Measurements from ENCODE around the gene HTRA2. TPM values are rescaled to one million over a fixed set of nuclear protein-coding genes. Genes with fewer than 3 reads are reported as not detected.

Gene HTRA2
- total RNA-seq, 1 donor from 2014 or later: 42.7 TPM

DNA sequence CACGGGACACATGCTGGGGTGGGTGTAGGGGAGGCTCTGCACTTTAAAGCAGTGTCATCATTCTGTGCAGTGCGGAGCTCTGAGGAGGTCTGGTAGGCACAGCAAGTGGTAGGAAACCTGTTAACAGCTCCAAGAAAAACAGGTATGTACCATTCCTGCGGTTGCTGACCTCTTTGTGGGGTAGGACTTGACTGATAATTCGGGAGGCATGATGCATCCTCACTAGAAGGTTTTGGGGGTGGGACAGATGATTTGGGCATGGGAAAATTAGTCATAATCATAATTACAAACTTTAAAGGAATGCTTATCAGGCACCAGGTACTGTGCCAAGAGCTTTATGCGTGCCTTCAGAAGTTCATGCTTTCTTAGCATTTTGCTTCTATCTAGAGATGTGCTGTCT is 34.5 kb downstream of the HTRA2 start:
- Mint-ChIP-seq H3K27ac (no peak overlapping the region), H3K4me1 (ENCODE audit: unreplicated experiment) (no peaks in the 10 kb centered on the region), H3K4me3 (no peak overlapping the region), H3K36me3 (no peaks in the 10 kb centered on the region), H3K9me3 (no peaks in the 10 kb centered on the region), H3K27me3 (peaks cover 74% of the 10 kb centered on the region)
- no peak for DNase-seq (ENCODE audit: extremely low spot score, unreplicated experiment)
- TF ChIP-seq CTCF (conservative IDR thresholded peaks at IDR 0.05): no peak

- no peaks in the 10 kb centered on the region for H3K4me1 Mint-ChIP-seq (ENCODE audit: unreplicated experiment)
- H3K36me3 Mint-ChIP-seq: no peaks in the 10 kb centered on the region
- H3K27ac Mint-ChIP-seq: no peak overlapping the region
- H3K27me3 Mint-ChIP-seq: peaks cover 60% of the 10 kb centered on the region
- no peaks in the 10 kb centered on the region for H3K9me3 Mint-ChIP-seq
- no peak for DNase-seq (ENCODE audit: extremely low spot score, unreplicated experiment)
- no peak for TF ChIP-seq CTCF (conservative IDR thresholded peaks at IDR 0.05)
- no peak overlapping the region for H3K4me3 Mint-ChIP-seq
These were observed 36.5 kb downstream of the HTRA2 start for GRCh38 chr2:74566076-74566753.

DNA sequence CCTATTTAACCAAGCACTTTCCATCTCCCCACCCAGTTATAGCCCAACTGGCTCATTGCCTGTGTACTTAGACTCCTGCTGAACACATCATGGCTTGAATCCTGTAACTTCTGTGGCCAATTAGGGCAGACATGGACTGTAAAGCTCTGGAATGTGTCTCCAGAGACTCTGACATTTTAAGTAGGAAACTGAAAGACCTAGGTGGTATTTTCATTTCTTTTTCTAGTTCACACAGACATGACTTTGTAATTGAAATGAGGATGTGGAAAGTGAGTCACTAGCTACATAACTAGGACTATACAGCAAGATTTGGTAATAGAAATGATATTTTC is 37.0 kb downstream of the HTRA2 start:
- no peak overlapping the region for H3K27ac Mint-ChIP-seq
- no peak for TF ChIP-seq CTCF (conservative IDR thresholded peaks at IDR 0.05)
- no peaks in the 10 kb centered on the region for H3K4me1 Mint-ChIP-seq (ENCODE audit: unreplicated experiment)
- no peaks in the 10 kb centered on the region for H3K9me3 Mint-ChIP-seq
- H3K27me3 Mint-ChIP-seq: peaks cover 55% of the 10 kb centered on the region
- H3K36me3 Mint-ChIP-seq: no peaks in the 10 kb centered on the region
- H3K4me3 Mint-ChIP-seq: no peak overlapping the region
- DNase-seq (ENCODE audit: extremely low spot score, unreplicated experiment): no peak

DNA sequence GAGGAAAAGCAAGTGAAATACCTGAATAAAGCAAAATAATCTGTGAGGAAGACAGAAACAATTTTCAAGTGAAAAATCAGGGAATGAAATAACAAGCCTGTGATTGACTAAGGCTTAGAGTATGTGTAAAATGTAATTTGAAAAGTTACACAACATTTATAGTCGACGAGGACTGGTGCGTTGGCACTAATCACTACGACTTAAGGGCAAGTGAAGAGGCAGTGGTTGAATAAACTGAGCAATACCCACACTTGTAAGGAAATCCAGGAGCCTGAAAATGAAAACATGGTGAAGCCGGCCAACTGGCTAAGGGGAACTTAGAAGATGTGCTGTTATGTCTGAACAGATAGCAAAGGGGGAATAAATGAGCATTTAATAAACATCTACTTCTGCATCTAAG is 38.1 kb downstream of the HTRA2 start:
- Mint-ChIP-seq H3K36me3 (no peaks in the 10 kb centered on the region), H3K4me3 (no peak overlapping the region), H3K27ac (no peak overlapping the region), H3K27me3 (peaks cover 44% of the 10 kb centered on the region), H3K4me1 (ENCODE audit: unreplicated experiment) (no peaks in the 10 kb centered on the region), H3K9me3 (no peaks in the 10 kb centered on the region)
- DNase-seq (ENCODE audit: extremely low spot score, unreplicated experiment): no peak
- no peak for TF ChIP-seq CTCF (conservative IDR thresholded peaks at IDR 0.05)

GRCh38 chr2:74569686-74570085 is 40.0 kb downstream of the HTRA2 start:
- Mint-ChIP-seq H3K4me3 (no peak overlapping the region), H3K27ac (no peak overlapping the region), H3K27me3 (peaks cover 27% of the 10 kb centered on the region), H3K9me3 (no peaks in the 10 kb centered on the region), H3K36me3 (no peaks in the 10 kb centered on the region), H3K4me1 (ENCODE audit: unreplicated experiment) (peaks cover 7% of the 10 kb centered on the region)
- no peak for TF ChIP-seq CTCF (conservative IDR thresholded peaks at IDR 0.05)
- no peak for DNase-seq (ENCODE audit: extremely low spot score, unreplicated experiment)

- no peak for DNase-seq (ENCODE audit: extremely low spot score, unreplicated experiment)
- Mint-ChIP-seq H3K4me1 (ENCODE audit: unreplicated experiment) (peaks cover 8% of the 10 kb centered on the region), H3K27me3 (peaks cover 22% of the 10 kb centered on the region), H3K9me3 (no peaks in the 10 kb centered on the region), H3K36me3 (no peaks in the 10 kb centered on the region), H3K4me3 (no peak overlapping the region), H3K27ac (no peak overlapping the region)
- no peak for TF ChIP-seq CTCF (conservative IDR thresholded peaks at IDR 0.05)
These were observed 41.3 kb downstream of the HTRA2 start for GRCh38 chr2:74571058-74571457.
